ENCODE measurements around the gene CTAGE4. TPM values are rescaled to one million over a fixed set of nuclear protein-coding genes. Genes with fewer than 3 reads are reported as not detected.
"Not testable (repeated sequence)": the region's sequence is repeated elsewhere in the genome, so short reads cannot be mapped to it uniquely, and the experiment has no call there.

The CTAGE4 gene
- total RNA-seq, 4 donors from 2014 or later, result 1.8 to 6.7 (median 2.3) TPM; not detected in 1

DNA sequence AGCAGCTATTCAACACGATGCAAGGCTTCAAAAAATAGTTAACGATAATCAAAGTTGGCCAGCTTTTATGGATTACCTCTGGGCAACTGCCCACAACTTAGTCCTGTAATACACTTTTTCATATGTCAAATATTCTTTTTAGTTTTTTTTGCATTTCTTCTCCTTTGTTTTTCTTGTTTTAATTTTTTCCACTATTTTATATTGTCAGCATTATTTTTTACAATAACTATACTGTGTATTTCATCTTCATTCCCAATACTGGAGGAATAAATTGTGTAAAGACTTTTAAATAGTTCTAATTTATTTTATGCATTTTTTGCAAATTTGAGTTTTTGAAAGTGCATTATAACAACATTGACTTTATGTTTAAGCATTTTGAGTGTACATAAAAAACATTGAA, 18.5 kb upstream of the CTAGE4 start:
- ATAC-seq (ENCODE audit: low FRiP score) (no peak), DNase-seq (ENCODE audit: low spot score) (no peak)
- TF ChIP-seq, protein P1, sequence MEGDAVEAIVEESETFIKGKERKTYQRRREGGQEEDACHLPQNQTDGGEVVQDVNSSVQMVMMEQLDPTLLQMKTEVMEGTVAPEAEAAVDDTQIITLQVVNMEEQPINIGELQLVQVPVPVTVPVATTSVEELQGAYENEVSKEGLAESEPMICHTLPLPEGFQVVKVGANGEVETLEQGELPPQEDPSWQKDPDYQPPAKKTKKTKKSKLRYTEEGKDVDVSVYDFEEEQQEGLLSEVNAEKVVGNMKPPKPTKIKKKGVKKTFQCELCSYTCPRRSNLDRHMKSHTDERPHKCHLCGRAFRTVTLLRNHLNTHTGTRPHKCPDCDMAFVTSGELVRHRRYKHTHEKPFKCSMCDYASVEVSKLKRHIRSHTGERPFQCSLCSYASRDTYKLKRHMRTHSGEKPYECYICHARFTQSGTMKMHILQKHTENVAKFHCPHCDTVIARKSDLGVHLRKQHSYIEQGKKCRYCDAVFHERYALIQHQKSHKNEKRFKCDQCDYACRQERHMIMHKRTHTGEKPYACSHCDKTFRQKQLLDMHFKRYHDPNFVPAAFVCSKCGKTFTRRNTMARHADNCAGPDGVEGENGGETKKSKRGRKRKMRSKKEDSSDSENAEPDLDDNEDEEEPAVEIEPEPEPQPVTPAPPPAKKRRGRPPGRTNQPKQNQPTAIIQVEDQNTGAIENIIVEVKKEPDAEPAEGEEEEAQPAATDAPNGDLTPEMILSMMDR (IDR thresholded peaks at IDR 0.05), result no peak

DNA sequence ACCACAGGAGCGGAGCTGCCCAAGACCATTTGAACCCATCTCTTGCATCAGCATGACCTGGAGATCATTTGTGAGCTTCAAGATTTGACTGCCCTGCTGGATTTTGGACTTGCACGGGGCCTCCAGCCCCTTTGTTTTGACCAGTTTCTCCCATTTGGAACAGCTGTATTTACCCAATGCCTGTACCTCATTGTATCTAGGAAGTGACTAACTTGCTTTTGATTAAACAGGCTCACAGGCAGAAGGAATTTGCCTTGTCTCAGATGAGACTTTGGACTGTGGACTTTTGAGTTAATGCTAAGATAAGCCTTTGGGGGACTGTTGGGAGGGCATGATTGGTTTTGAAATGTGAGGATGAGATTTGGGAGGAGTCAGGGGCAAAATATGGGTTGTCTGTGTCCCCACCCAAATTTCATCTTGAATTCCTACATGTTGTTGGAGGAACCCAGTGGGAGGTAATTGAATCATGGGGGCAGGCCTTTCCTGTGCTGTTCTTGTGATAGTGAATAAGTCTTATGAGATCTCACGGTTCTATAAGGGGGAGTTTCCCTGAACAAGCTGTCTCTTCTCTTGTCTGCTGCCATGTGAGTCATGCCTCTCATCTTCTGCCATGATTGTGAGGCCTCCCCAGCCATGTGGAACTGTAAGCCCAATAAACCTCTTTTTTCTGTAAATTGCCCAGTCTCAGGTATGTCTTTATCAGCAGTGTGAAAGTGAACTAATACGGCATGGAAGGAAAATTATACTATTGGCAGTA, 11.5 kb upstream of the CTAGE4 start:
- ATAC-seq (ENCODE audit: low FRiP score); DNase-seq (ENCODE audit: low spot score): not testable (repeated sequence)

GRCh38 chr7:144174613-144175012, 8.7 kb upstream of the CTAGE4 start:
- ATAC-seq (ENCODE audit: low FRiP score), result no peak
- no peak for DNase-seq (ENCODE audit: low spot score)
- TF ChIP-seq, protein P1 (IDR thresholded peaks at IDR 0.05), result no peak

GRCh38 chr7:144178380-144179164, 4.7 kb upstream of the CTAGE4 start:
- ATAC-seq (ENCODE audit: low FRiP score), result peak; percentile 80

DNA sequence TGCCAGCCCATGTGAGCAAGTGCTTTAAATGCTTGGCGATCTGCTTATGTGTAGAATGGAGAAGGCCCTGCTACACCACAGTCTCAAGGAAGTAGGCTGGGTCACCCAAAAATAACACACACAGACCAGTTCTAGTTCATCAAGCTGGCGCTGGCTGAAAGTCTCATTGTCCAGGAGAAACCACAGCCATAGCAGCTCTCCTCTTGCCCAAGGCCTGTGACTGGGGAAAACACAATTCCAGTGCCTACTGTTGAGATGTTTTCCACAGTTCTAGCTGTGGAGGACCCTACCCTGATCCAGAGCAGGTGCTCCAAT, 4.1 kb upstream of the CTAGE4 start:
- not testable (repeated sequence) for ATAC-seq (ENCODE audit: low FRiP score)

More at GRCh38 chr7:144178380-144179164, 4.7 kb upstream of the CTAGE4 start:
- not testable (repeated sequence) for DNase-seq (ENCODE audit: low spot score)

GRCh38 chr7:144187848-144188247, 4.6 kb downstream of the CTAGE4 start:
- not testable (repeated sequence) for DNase-seq (ENCODE audit: low spot score); ATAC-seq (ENCODE audit: low FRiP score)

More for the DNA sequence above, 4.1 kb upstream of the CTAGE4 start:
- DNase-seq (ENCODE audit: low spot score), result not testable (repeated sequence)

GRCh38 chr7:144188578-144189171, 5.4 kb downstream of the CTAGE4 start:
- not testable (repeated sequence) for DNase-seq (ENCODE audit: low spot score); ATAC-seq (ENCODE audit: low FRiP score)

- not testable (repeated sequence) for ATAC-seq (ENCODE audit: low FRiP score); DNase-seq (ENCODE audit: low spot score)
Measured at GRCh38 chr7:144193782-144194181, 10.5 kb downstream of the CTAGE4 start.

DNA sequence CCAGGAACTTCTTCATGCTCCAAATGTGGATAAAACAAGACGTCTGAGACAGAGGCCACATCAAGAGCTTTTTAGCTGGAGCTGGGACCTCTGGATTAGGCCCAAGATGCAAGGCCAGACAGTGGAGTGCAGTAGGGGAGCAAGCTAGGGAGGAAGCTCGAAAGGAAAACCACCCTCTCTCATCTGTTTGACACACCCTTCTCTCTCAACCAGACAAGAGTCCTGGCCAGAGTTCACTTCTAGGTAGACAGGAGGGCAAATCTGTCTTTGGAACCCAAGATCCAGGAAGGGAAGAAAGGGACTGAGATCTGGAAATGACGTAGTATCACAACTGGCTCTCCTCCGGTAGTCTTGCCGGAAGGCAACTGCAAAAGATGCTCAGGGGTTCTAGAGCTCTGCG, 11.2 kb downstream of the CTAGE4 start:
- DNase-seq (ENCODE audit: low spot score); ATAC-seq (ENCODE audit: low FRiP score): not testable (repeated sequence)

DNA sequence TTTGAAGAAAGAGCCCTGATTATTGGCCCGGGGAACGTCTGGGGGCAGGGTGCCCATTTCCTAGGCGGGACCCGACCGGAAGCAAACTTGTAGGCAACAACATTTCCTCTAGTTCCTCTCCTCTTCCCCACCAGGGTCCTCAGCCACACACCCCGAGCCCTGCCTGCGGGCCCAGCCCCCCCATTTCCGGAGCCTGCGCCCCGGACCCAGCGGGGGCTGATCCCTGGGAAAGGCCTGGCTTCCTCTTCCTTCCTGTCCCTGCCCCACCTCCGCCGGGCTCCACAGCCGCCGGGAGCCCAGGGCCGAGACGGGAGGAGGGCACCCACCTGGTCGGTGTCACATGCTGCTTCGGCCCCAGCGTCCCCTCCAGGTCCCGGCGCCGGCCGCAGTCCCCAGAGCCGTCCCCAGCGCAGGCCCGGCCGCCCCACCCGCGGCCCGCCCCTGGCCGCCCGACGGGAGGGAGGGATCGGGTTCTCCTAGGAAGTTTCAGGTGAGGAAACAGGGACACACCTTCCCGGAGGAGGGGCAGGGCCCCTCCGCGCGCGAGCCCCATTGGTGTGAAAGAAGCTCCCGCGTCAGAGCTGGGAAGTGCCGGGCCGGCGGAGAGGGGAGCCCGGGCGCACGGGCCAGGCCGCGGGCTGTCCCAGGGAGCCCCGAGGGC, 12.1 kb downstream of the CTAGE4 start, which contains the start of gene ARHGEF35:
Gene ARHGEF35 (minus strand): TSS at position 622 of the 661 bp plus-strand sequence. CDS start 7,450 bp downstream, outside the sequence.
- ATAC-seq (ENCODE audit: low FRiP score), result peak; percentile 93
- DNase-seq (ENCODE audit: low spot score), result not testable (repeated sequence)

- DNase-seq (ENCODE audit: low spot score); ATAC-seq (ENCODE audit: low FRiP score): not testable (repeated sequence)
Measured at GRCh38 chr7:144198934-144199333, 15.7 kb downstream of the CTAGE4 start.

GRCh38 chr7:144201978-144202377, 18.7 kb downstream of the CTAGE4 start:
- not testable (repeated sequence) for DNase-seq (ENCODE audit: low spot score); ATAC-seq (ENCODE audit: low FRiP score)

GRCh38 chr7:144203086-144203485, 19.8 kb downstream of the CTAGE4 start:
- not testable (repeated sequence) for ATAC-seq (ENCODE audit: low FRiP score); DNase-seq (ENCODE audit: low spot score)

GRCh38 chr7:144205306-144205705, 22.0 kb downstream of the CTAGE4 start:
- not testable (repeated sequence) for DNase-seq (ENCODE audit: low spot score); ATAC-seq (ENCODE audit: low FRiP score)

DNA sequence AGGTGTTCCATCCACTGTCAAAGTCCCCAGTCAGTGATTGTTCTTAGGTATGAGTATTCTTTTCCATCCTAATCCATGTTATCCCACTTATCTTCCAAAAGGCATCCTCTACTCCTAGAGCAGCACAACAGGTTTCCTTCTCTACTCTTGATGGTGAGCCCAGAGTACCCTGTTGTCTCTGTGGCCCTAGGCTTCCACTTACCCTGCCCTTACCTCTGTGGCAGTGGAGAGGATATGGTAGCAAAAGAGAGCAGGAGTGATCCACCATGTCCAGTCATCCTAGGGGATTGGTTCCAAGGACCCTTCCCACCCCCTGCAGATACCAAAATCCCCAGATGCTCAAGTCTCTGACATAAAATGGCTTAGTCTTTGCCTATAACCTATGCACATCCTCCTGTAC, 33.9 kb downstream of the CTAGE4 start:
- ATAC-seq (ENCODE audit: low FRiP score); DNase-seq (ENCODE audit: low spot score): not testable (repeated sequence)

DNA sequence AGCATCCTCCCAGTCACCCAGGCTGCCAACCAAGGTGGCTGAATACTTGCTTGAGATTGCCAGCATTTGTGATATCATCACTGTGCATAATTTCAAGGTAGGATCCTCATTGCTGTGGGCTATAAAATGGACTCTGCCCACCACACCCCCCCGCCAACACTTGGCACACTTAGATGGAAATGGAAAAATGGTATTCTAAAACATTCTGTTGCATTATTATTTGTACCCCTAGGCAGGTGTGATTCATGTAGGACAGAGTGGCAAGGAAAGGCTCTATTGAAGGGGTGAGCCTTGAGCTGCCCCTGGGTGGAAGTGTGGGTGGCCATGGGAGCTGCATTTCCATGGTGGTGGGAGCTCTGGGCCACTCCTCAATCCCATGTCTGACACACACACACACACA, 35.3 kb downstream of the CTAGE4 start:
- DNase-seq (ENCODE audit: low spot score); ATAC-seq (ENCODE audit: low FRiP score): not testable (repeated sequence)
